CD14-positive monocyte (primary cell): Measurements from ENCODE around the gene MKRN2OS. TPM values are rescaled to one million over a fixed set of nuclear protein-coding genes. Genes with fewer than 3 reads are reported as not detected.

Source experiments
- DNase-seq, 3 donors: peaks; one replicate each; pipeline ENCODE4 v3.0.0-alpha.2; 2011 to 2022
- H2AFZ ChIP-seq: 2 replicates; pipeline ENCODE4 v1.6.0; 2012; ENCODE audit warnings: mild to moderate bottlenecking, low read depth, low read length, inconsistent platforms; ENCODE audit not compliant: insufficient read depth, poor library complexity, severe bottlenecking
- H3K27ac ChIP-seq, 2 donors: 1 replicate in 1 of 2; 2 replicates in 1 of 2; pipeline ENCODE4 v1.5.1; 2012 to 2013; ENCODE audit warnings: low read length in 2 of 2, control low read depth in 1 of 2, inconsistent platforms in 1 of 2, low read depth in 1 of 2, mild to moderate bottlenecking in 1 of 2
- H3K27me3 ChIP-seq, 2 donors: one replicate each; pipeline versions ENCODE4 v1.6.0 to v1.6.1; 2011 to 2013; ENCODE audit warnings: low read length in 2 of 2; ENCODE audit not compliant: control insufficient read depth in 2 of 2, insufficient read depth in 2 of 2
- H3K36me3 ChIP-seq, 2 donors: replicated peaks in 1 of 2; 1 replicate in 1 of 2; 2 replicates in 1 of 2; pipeline versions ENCODE4 v1.5.1 to v1.6.1; 2012 to 2013; ENCODE audit warnings: low read length in 2 of 2, control low read depth in 1 of 2, inconsistent platforms in 1 of 2, mild to moderate bottlenecking in 1 of 2; ENCODE audit not compliant: insufficient read depth in 2 of 2, control insufficient read depth in 1 of 2
- H3K4me1 ChIP-seq, 2 donors: 1 replicate in 1 of 2; 2 replicates in 1 of 2; pipeline versions ENCODE4 v1.5.1 to v1.6.1; 2012 to 2013; ENCODE audit warnings: low read length in 2 of 2, control low read depth in 1 of 2, inconsistent platforms in 1 of 2, mild to moderate bottlenecking in 1 of 2, moderate library complexity in 1 of 2; ENCODE audit not compliant: insufficient read depth in 2 of 2, control insufficient read depth in 1 of 2
- H3K4me2 ChIP-seq: replicated peaks from 2 replicates; pipeline ENCODE3; 2012; ENCODE audit warnings: low read length, moderate library complexity, mild to moderate bottlenecking; ENCODE audit not compliant: poor library complexity, severe bottlenecking; ENCODE audit errors: extremely low read depth
- H3K4me3 ChIP-seq, 3 experiments: fragments of 200-600 bp in 1 of 3; sonication (generic) in 1 of 3; replicated peaks in 1 of 3; 1 replicate in 2 of 3; 2 replicates in 1 of 3; pipeline ENCODE4 v1.5.1; 2011 to 2013; ENCODE audit warnings: low read length in 3 of 3, mild to moderate bottlenecking in 3 of 3, control low read depth in 2 of 3, low read depth in 2 of 3, inconsistent platforms in 1 of 3, moderate library complexity in 1 of 3
- H3K79me2 ChIP-seq: 2 replicates; pipeline ENCODE4 v1.6.0; 2012; ENCODE audit warnings: mild to moderate bottlenecking, control low read depth, inconsistent platforms, low read length, moderate library complexity; ENCODE audit not compliant: insufficient read depth
- H3K9ac ChIP-seq: 2 replicates; pipeline ENCODE4 v1.6.0; 2017; ENCODE audit warnings: low read length, mild to moderate bottlenecking; ENCODE audit not compliant: insufficient read depth, poor library complexity, severe bottlenecking
- H3K9me3 ChIP-seq, 2 donors: replicated peaks in 1 of 2; 1 replicate in 1 of 2; 2 replicates in 1 of 2; pipeline versions ENCODE4 v1.5.1 to v1.6.1; 2012 to 2013; ENCODE audit warnings: low read length in 2 of 2, control low read depth in 1 of 2; ENCODE audit not compliant: control insufficient read depth in 1 of 2, insufficient read depth in 1 of 2
- H4K20me1 ChIP-seq: 2 replicates; pipeline ENCODE4 v1.6.0; 2012; ENCODE audit warnings: mild to moderate bottlenecking, low read length, control low read depth, moderate library complexity; ENCODE audit not compliant: insufficient read depth
- H3K27ac Mint-ChIP-seq, 7 donors: one replicate each; pipeline ENCODE4 v1.8.0; 2020; ENCODE audit warnings: mild to moderate bottlenecking in 7 of 7, mixed read lengths in 7 of 7, moderate library complexity in 6 of 7, inconsistent platforms in 2 of 7
- H3K27me3 Mint-ChIP-seq, 3 donors: one replicate each; pipeline ENCODE4 v1.8.0; 2021 to 2022; ENCODE audit warnings: low read depth in 3 of 3, mild to moderate bottlenecking in 3 of 3, mixed read lengths in 3 of 3, moderate library complexity in 3 of 3, inconsistent platforms in 1 of 3
- H3K36me3 Mint-ChIP-seq, 2 donors: one replicate each; pipeline ENCODE4 v1.8.0; 2020; ENCODE audit warnings: mixed read lengths in 2 of 2, inconsistent platforms in 1 of 2, mild to moderate bottlenecking in 1 of 2
- H3K4me1 Mint-ChIP-seq: one replicate; pipeline ENCODE4 v1.8.0; 2020; ENCODE audit warnings: mild to moderate bottlenecking, mixed read lengths
- H3K4me3 Mint-ChIP-seq, 2 donors: one replicate each; pipeline ENCODE4 v1.8.0; 2020; ENCODE audit warnings: mild to moderate bottlenecking in 2 of 2, mixed read lengths in 2 of 2, moderate library complexity in 1 of 2
- H3K9me3 Mint-ChIP-seq, 7 donors: one replicate each; pipeline ENCODE4 v1.8.0; 2020 to 2022; ENCODE audit warnings: mixed read lengths in 7 of 7, mild to moderate bottlenecking in 6 of 7, moderate library complexity in 6 of 7, inconsistent platforms in 2 of 7
- CTCF ChIP-seq: fragments of 200-600 bp; IDR thresholded peaks from one replicate; pipeline ENCODE4 v1.8.0; 2022; ENCODE audit warnings: antibody characterized with exemption, mild to moderate bottlenecking
- WGBS: methylation state at CpG from one replicate; pipeline ENCODE4 v1.1.5; 2013; ENCODE audit warnings: missing lambda C conversion rate; ENCODE audit not compliant: insufficient coverage; 5-methylcytosine and 5-hydroxymethylcytosine counted together
- intact Hi-C, 2 donors: fragments of 100-400 bp; cut with micrococcal nuclease; formaldehyde crosslinking; loops; one replicate each; pipeline versions ENCODE4 v1.15.0 to v1.15.1; 2023
- polyA plus RNA-seq, 3 donors: library from polyadenylated mRNA; depleted of rRNA in 1 of 3; unstranded in 2 of 3; stranded (reverse) in 1 of 3; fragments of 300-500 nt in 2 of 3; fragments of >200 nt in 1 of 3; fragmentation: Illumina TruSeq in 2 of 3; gene quantifications; 1 replicate in 2 of 3; 2 replicates in 1 of 3; pipeline ENCODE4 v1.2.3, GENCODE V29; 2012 to 2021

MKRN2OS gene
- polyA plus RNA-seq, 3 donors = not detected

DNA sequence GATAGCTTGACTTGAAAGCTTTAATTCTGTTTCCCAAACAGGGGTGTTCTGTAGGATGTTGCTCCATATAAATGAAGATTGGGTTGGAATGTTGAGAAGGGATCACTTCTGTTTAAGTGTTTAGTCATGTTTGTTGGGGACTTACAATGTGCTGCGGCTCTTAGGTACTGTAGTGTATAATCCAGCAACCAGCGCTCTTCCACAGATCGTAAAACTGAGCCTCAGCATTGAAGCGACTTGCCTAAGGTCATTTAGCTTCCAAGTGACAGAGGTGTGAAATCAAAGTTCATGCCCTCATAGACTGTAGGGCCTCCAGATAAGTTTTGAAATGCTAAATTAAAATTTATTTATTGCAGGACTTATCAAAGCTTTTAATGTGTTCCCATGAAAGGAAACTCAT is 13.4 kb upstream of the MKRN2OS start:
- no peak overlapping the region for H3K9ac ChIP-seq

DNA sequence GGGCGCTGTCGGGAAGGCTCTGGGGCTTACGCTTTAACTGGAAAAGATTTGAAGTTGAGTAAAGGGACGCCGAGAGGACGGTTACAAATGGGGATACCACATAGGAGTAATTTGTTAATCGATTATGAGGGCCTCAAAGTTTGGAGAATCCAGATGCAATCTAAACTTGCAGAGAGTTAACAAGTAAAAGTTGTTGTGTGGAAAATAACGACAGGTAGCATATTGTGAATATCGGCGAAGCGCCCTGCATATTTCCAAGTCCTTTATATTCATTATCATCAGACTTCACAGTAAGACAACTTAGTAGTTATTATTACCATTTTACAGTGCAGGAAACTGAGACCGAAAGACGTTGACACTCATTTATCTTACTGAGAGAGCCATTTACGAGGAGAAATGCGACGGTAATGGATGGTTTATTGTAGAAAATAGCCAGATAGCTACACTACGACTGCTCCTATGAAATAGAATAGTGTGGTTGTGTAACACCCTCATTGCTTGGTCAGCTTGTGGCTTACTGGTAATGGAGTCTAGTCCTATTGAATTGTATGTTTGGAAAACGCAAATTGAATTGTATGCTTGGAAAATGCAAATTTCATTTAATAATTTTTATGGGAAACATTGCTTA is 12.3 kb upstream of the MKRN2OS start:
- Histone ChIP-seq H3K9me3 (no peaks in the 10 kb centered on the region), H4K20me1 (peaks cover 38% of the 10 kb centered on the region), H3K79me2 (peaks cover 55% of the 10 kb centered on the region), H3K9ac (peak overlapping the region; percentile 91), H3K4me1 (peaks cover 35 to 37% of the 10 kb centered on the region in 2 donors), H3K4me3 (peak overlapping the region; percentile 48 to 89 (median 75)), H2AFZ (peak overlapping the region; percentile 98), H3K4me2 (peak overlapping the region; percentile 93), H3K27me3 (peaks cover 2 to 7% of the 10 kb centered on the region in 2 donors), H3K27ac (peak overlapping the region; percentile 90 to 96), H3K36me3 (no peaks in the 10 kb centered on the region)
- no peaks in the 10 kb centered on the region for H3K36me3 Mint-ChIP-seq
- peak overlapping the region; percentile 83 to 93 for H3K4me3 Mint-ChIP-seq
- H3K9me3 Mint-ChIP-seq = no peaks in the 10 kb centered on the region
- 2% methylated on average over 7 of the region's 18 CpGs for WGBS
- peak; percentile 7 to 44 (median 23) for DNase-seq
- peaks cover 56% of the 10 kb centered on the region for H3K4me1 Mint-ChIP-seq
- no peak for TF ChIP-seq CTCF
- peak overlapping the region; percentile 89 to 94 (median 92) for H3K27ac Mint-ChIP-seq
- intact Hi-C loops = loop anchor here in 1 of 2 donors (5.0 kb wide), 2 partner anchors 105 to 285 kb away; partner anchors contain the start of genes RAF1 and RPL32
- H3K27me3 Mint-ChIP-seq = peaks cover 16 to 34% (median 26%) of the 10 kb centered on the region in 3 donors

More for the DNA sequence above, 13.4 kb upstream of the MKRN2OS start:
- 100% methylated on average over 3 of the region's 4 CpGs for whole genome bisulfite sequencing
- no peak for TF ChIP-seq CTCF
- H3K4me1 ChIP-seq = peaks cover 33 to 37% of the 10 kb centered on the region in 2 donors
- peak overlapping the region in 1 of 3 experiments; percentile 89 for H3K4me3 ChIP-seq
- no peaks in the 10 kb centered on the region for H3K36me3 ChIP-seq
- H3K4me3 Mint-ChIP-seq = no peak overlapping the region
- H3K9me3 ChIP-seq = no peaks in the 10 kb centered on the region
- no peak for DNase-seq
- peak overlapping the region; percentile 93 for H3K4me2 ChIP-seq
- H3K27me3 ChIP-seq = peaks cover 0 to 5% of the 10 kb centered on the region in 2 donors
- H3K36me3 Mint-ChIP-seq = peaks cover 0 to under 1% of the 10 kb centered on the region in 2 donors
- no peaks in the 10 kb centered on the region for H3K9me3 Mint-ChIP-seq
- peaks cover 9 to 23% (median 17%) of the 10 kb centered on the region in 3 donors for H3K27me3 Mint-ChIP-seq
- peaks cover 66% of the 10 kb centered on the region for H3K79me2 ChIP-seq
- peaks cover 56% of the 10 kb centered on the region for H3K4me1 Mint-ChIP-seq
- intact Hi-C loops = loop anchor here in 1 of 2 donors (5.0 kb wide), 2 partner anchors 104 to 284 kb away; partner anchors contain the start of genes RAF1 and RPL32
- H2AFZ ChIP-seq = no peak overlapping the region
- H3K27ac Mint-ChIP-seq = peak overlapping the region in 2 of 7 donors; percentile 32 to 89
- H4K20me1 ChIP-seq = peaks cover 46% of the 10 kb centered on the region
- H3K27ac ChIP-seq = no peak overlapping the region
